Upper lobe of right lung (tissue), 1 donor: Measurements from ENCODE around the gene TREM2. TPM values are rescaled to one million over a fixed set of nuclear protein-coding genes. Genes with fewer than 3 reads are reported as not detected.

Experiments used
- ATAC-seq: fragments of 200-7000 bp; cut with Tn5 transposase; one replicate; pipeline ENCODE4 v1.9.1; 2020; ENCODE audit warnings: mild to moderate bottlenecking, moderate library complexity
- DNase-seq: peaks from one replicate; pipeline ENCODE4 v3.0.0-alpha.2; 2020
- H3K27ac ChIP-seq: fragments of 200-600 bp; one replicate; pipeline ENCODE4 v1.8.0; 2022
- H3K27me3 ChIP-seq: fragments of 200-600 bp; one replicate; pipeline ENCODE4 v1.8.0; 2022; ENCODE audit warnings: mild to moderate bottlenecking
- H3K36me3 ChIP-seq: fragments of 200-600 bp; one replicate; pipeline ENCODE4 v1.8.0; 2022
- H3K4me1 ChIP-seq: fragments of 200-600 bp; one replicate; pipeline ENCODE4 v1.8.0; 2022
- H3K4me3 ChIP-seq: fragments of 200-600 bp; one replicate; pipeline ENCODE4 v1.8.0; 2022; ENCODE audit warnings: mild to moderate bottlenecking
- H3K9me3 ChIP-seq: fragments of 200-600 bp; one replicate; pipeline ENCODE4 v1.8.0; 2022
- intact Hi-C: fragments of 100-400 bp; cut with DNase I; formaldehyde crosslinking; loops from one replicate; pipeline ENCODE4 v1.11.0; 2022
- total RNA-seq: library from RNA; stranded (reverse); fragmentation: NEBNext Ultra II Directional; extraction: Animal tissue kit (Norgen Biotek cat#: 25700); gene quantifications from one replicate; pipeline ENCODE4 v1.2.1, GENCODE V29; 2021
- TF ChIP-seq, protein P1 (sequence below): fragments of 200-600 bp; IDR thresholded peaks from one replicate; pipeline ENCODE4 v1.8.0; 2022; ENCODE audit warnings: antibody characterized with exemption
- donor health status: DM: no; HTN: yes; CAD: no; lungs with severe emphysema.

TREM2 gene
- total RNA-seq, 1 donor from 2014 or later = 62.2 TPM

DNA sequence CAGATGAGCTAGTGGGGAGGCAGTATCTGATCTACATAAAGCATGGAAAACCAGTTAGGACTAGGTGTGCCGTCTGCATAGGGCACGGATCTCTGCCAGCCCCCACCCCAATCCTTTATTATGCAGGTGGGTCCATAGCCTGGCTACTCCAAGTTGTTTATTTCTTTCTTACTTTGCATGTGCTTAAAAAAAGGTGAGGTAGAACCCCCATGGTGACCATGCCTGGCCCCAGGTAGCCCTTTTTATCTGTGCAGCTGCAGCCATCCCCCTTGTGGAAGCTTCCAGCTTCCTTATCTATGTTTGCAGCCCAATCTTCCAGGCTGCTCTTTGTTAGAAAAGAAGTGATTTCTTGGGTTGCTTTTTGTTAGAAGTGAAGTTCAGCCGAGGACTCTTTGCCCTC, 9.0 kb upstream of the TREM2 start:
- Histone ChIP-seq H3K27ac (no peak overlapping the region), H3K27me3 (no peaks in the 10 kb centered on the region), H3K9me3 (no peaks in the 10 kb centered on the region), H3K4me1 (no peaks in the 10 kb centered on the region), H3K36me3 (no peaks in the 10 kb centered on the region), H3K4me3 (no peak overlapping the region)
- intact Hi-C loops = no loop called here
- ATAC-seq = no peak
- no peak for DNase-seq
- TF ChIP-seq, protein P1, sequence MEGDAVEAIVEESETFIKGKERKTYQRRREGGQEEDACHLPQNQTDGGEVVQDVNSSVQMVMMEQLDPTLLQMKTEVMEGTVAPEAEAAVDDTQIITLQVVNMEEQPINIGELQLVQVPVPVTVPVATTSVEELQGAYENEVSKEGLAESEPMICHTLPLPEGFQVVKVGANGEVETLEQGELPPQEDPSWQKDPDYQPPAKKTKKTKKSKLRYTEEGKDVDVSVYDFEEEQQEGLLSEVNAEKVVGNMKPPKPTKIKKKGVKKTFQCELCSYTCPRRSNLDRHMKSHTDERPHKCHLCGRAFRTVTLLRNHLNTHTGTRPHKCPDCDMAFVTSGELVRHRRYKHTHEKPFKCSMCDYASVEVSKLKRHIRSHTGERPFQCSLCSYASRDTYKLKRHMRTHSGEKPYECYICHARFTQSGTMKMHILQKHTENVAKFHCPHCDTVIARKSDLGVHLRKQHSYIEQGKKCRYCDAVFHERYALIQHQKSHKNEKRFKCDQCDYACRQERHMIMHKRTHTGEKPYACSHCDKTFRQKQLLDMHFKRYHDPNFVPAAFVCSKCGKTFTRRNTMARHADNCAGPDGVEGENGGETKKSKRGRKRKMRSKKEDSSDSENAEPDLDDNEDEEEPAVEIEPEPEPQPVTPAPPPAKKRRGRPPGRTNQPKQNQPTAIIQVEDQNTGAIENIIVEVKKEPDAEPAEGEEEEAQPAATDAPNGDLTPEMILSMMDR = no peak

DNA sequence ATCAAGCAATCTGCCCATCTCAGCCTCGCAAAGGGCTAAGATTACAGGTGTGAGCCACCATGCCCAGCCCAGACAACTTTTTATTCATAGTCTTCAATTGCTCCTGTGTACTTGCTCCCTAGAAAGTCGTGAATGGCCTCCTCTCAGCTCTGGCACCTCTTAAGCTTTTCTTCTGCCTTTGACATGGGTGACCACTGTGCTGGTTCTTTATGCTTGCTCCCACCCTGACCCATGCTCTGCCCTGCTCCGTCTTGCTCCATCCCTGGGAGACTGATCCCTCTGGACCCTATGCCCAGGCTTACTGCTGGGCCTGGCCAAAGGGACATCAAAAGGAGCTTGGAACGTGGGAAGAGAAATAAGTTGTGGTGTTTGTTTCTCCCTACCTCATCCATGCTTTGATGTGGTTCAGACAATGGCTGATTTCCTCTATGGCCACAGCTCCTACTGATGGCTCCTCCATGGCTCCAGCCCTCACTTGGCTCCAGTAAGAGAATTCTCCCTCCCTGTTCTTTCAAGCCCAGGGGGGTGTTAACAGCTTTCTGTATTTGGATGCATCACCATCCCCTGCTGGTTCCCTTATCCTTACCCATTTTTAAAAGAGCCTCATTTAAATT, 7.7 kb upstream of the TREM2 start:
- TF ChIP-seq, protein P1 = no peak
- Histone ChIP-seq H3K27ac (no peak overlapping the region), H3K4me3 (no peak overlapping the region), H3K4me1 (no peaks in the 10 kb centered on the region), H3K9me3 (no peaks in the 10 kb centered on the region), H3K36me3 (no peaks in the 10 kb centered on the region), H3K27me3 (no peaks in the 10 kb centered on the region)
- intact Hi-C loops = no loop called here
- ATAC-seq (peak; percentile 35), DNase-seq (no peak)

- no peaks in the 10 kb centered on the region for H3K4me1 ChIP-seq
- H3K36me3 ChIP-seq = no peaks in the 10 kb centered on the region
- H3K4me3 ChIP-seq = no peak overlapping the region
- ATAC-seq (peak; percentile 43), DNase-seq (no peak)
- no peaks in the 10 kb centered on the region for H3K9me3 ChIP-seq
- no peaks in the 10 kb centered on the region for H3K27me3 ChIP-seq
- TF ChIP-seq, protein P1 = no peak
- H3K27ac ChIP-seq = no peak overlapping the region
- intact Hi-C loops = no loop called here
These were observed 4.5 kb upstream of the TREM2 start for GRCh38 chr6:41167173-41167963.

- TF ChIP-seq, protein P1 = no peak
- Histone ChIP-seq H3K4me3 (no peak overlapping the region), H3K27me3 (no peaks in the 10 kb centered on the region), H3K9me3 (no peaks in the 10 kb centered on the region), H3K27ac (no peak overlapping the region), H3K4me1 (peaks cover 4% of the 10 kb centered on the region), H3K36me3 (no peaks in the 10 kb centered on the region)
- intact Hi-C loops = no loop called here
- ATAC-seq (no peak), DNase-seq (no peak)
These were observed 1.7 kb upstream of the TREM2 start for GRCh38 chr6:41164551-41165120.

DNA sequence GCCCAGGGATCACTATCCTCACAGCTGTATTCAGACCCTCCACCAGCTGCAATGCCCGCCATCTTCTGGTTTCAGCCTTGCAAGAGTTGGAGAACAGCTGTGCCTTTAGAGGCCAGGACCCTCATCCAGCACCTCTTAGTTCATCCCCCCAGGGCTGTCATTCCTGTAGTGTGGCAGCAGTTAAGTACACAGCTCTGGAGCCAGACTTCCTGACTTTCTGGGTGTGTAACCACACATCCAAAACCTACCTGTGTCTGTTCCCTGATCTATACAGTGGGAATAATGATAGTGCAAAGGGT, 452 bp upstream of the TREM2 start:
- DNase-seq (no peak), ATAC-seq (no peak)
- TF ChIP-seq, protein P1 = no peak
- H3K36me3 ChIP-seq = no peaks in the 10 kb centered on the region
- no peaks in the 10 kb centered on the region for H3K9me3 ChIP-seq
- H3K4me3 ChIP-seq = no peak overlapping the region
- H3K27me3 ChIP-seq = no peaks in the 10 kb centered on the region
- intact Hi-C loops = no loop called here
- peaks cover 6% of the 10 kb centered on the region for H3K4me1 ChIP-seq
- no peak overlapping the region for H3K27ac ChIP-seq
